ENCODE results near the gene SLC4A2.
A peak's percentile ranks its signal among the peaks of the same experiment; 100 is the strongest.

SLC4A2 gene

DNA sequence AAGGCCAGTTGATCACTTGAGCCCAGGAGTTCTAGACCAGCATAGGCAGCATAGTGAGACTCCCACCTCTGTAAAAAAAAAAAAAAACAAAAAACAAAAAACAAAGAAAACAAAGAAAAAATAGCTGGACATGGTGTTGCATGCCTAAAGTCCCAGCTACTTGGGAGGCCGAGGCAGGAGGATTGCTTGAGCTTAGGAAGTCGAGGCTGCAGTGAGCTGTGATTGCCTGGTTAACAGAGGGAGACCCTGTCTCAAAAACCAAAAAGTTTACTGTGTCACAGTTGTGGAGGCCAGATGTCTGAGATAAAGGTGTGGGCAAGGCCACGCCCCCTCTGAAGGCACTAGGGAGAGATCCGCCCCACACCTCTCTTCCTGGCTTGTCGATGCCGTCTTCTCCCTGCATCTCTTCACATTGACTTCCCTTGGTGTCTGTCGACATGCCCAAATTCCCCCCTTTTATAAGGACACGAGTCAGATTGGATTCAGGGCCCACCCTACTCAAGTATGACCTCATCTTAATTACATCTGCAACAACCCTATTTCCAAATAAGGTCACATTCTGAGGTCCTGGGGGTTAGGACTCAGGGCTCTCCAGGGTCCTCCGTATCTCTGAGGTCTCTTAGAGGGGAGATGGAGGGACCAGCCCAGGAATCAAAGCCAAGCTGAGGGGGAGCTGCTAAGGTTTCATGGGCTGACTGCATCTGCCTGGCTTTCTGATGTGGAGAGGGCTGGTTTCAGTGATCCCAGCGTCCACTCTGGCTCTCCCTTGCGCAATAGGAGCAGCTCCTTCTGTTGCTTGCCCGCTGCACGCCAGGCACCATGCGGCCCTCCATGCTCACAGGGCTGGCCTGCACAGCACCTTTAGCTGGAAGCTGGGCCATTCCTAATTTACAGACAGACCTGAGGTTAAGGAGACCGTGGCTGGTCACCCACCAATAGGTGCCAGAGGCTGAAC lies 50.0 kb downstream of the SLC4A2 start:
- no peak for DNase-seq (ENCODE audit: extremely low read depth in 1 of 2, low read depth in 1 of 2)

DNA sequence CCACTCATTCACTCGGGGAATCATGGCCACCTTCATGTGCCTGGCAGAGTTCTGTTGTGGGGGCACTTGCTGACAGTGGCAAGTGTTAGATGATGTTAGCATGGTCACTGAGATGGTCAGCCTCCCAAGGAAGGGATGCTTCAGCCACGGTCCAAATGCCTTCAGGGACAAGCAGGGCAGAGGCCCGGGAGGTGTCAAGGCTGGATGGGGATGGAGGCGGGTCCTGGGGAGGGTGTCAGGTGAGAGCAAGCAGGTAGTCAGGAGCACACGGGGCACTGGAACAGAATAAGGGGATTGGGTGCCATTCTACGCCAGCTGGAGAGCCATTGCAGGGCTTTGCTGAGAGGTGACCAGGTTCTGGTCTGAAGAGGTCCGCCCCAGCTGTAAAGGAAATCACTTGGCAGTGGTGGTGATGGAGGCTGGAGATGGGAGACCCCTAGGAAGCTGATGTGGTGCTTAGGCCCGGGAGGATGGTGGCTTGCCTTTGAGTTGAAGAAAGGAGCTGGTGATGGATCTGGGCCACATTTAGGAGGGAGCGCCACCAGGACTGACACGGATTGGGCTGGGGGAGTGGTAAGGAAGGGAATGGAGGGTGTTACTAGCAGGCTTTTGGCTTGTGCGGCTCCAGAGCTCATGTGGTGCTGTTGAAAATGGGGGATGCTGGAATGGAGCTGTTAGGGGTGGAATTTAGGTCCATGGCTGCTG lies 51.0 kb downstream of the SLC4A2 start:
- no peak for DNase-seq (ENCODE audit: extremely low read depth in 1 of 2, low read depth in 1 of 2)

DNA sequence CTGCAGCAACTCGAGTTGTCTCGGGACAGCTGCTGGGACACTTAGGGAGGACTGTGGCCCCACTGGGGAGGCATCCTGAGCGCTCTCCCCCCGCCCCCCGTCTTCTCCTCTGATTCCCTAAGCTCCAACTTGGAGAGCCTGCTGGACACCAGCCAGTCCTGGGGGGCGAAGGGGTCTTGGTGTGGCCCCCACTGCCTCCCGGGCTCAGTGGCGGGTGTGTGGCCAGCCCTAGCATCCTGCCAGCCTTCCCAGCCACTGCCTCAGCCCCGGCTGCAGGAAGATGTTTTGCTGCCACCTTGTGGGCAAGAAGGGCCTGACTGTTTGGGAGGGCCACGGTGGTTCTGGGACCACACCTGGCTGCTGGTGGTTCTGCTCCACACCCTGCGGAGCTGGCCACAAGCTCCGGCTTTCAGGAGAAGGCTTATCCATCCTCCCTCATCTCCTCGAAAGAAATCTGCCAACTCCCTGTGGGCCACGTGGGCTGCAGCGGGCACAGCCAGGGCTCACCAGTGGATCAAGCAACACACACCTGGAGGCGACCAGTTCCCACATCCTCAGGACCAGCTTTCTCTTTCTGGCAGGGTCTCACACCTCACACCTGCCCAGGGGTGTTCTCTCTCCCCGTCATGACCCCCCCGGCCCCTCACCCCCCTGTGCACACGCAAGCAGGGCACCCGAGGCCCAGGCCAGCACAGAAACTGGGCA lies 51.7 kb downstream of the SLC4A2 start:
- DNase-seq (ENCODE audit: extremely low read depth in 1 of 2, low read depth in 1 of 2), result peak; percentile 46 to 58

DNA sequence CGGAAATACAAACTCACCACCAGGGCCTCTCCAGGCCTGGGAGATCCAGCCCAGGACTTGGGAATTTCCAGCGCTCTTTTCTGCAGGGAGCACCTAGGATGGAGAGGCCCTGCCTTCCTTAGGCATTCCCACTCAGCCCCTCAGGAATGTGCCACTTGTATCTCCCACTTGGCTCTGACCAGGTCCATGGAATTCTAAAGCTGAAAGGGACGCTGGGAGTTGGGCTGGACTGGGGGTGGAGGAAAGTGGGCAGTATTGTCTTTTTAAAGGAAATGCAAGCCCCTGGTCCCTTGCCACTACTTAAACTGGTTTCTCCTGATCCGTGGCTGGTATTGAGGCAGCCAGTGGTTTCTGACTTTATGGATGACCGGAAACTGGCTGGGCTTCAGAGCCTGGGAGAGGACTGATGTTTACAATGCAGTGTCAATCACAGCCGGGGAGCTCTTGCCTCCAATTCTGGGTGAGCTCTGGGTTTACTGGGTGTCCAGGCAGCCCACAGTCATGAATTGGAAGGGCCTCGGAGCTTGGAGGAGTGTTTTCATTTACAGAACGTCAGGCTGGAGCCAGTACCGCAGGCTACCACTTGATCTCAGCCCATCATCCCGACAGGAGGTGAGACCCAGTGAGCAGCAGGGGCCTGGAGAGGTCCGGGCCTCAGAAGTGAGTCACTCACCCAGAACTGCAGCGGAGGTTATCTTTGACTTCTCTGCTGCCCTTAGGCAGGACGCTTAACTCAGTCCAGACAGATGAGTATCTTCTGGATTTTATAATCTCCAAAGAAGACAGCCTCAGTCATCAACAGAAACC lies 54.2 kb downstream of the SLC4A2 start:
- no peak for DNase-seq (ENCODE audit: extremely low read depth in 1 of 2, low read depth in 1 of 2)

DNA sequence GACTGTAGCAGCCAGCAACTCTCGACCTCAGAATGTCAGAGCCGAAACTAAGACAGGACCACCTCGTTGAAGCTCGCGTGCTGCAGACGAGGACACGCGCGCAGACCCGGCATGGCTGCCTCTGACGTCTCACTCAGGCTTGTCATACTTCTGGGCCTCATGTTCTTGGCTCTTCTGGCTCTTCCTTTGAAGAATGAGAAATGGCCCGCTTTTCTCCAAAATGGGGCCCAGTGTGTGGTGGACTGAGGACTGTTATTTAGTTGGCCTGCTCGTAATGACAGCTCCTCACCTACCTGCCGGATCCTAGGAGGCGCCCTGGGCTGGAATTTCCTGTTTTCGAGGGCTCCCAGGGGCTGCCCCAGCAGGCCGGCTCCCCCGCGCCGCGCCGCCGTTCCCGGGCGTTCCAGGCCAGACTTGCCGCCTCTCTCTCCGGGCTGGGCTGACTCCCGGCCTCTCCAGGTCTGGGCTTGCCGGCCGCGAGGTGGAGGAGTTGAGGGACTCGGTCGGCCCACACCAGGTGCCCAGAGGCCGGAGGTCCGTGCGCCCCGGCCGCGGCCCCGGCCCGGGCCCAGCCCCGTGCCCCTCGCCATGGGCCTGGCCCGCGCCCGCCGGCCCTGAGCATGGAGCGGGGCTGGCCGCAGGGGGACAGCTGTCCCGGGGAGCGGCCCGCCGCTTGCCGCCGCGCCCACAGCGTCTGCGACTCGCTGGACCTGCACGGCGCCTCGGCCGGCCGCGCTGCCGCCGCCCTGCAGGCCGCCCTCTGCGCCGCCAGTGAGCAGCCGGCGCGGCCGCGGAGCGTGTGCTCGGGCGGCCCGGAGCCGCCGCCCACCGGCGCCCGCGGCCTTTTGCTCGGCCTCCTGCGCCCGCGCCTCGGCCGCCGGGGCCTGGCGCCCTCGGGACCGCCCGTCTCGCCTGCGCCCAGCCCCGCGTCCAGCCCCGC lies 55.0 kb downstream of the SLC4A2 start:
- DNase-seq (ENCODE audit: extremely low read depth in 1 of 2, low read depth in 1 of 2), result no peak

DNA sequence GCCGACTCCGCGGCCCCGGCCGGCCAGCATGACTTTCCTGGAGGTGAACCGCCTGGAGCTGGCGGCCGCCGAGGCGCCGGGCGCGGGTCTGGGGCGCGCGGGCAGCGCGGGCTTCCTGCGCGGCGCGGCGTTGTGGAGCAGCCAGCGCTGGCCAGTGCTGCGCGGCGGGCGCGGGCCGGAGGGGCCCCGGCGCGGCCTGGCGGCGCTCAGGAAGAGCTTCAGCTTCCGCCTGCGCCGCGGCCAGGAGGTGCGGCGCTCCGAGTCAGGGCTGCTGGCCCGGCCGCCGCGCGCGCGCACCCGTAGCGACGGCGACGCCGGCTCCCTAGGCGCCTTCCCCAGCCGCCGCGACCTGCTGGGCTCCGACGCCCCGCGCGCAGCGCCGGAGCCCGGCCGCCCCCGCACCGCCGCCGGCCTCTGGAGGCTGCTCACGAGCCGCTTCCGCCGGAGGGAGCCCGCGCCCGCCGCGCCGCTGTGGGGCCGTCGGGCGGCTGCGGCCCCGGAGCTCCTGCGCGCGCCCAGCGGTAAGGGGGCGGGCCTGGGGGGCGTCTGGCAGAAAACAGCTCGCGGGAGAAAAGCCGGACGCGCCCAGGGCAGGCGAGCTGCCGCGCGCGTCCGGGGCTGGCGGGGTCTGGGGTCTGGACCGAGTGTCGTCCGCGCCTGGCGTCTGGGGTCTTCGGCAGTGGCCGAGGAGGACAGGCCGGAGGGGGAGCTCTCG lies 55.9 kb downstream of the SLC4A2 start:
- no peak for DNase-seq (ENCODE audit: extremely low read depth in 1 of 2, low read depth in 1 of 2)

DNA sequence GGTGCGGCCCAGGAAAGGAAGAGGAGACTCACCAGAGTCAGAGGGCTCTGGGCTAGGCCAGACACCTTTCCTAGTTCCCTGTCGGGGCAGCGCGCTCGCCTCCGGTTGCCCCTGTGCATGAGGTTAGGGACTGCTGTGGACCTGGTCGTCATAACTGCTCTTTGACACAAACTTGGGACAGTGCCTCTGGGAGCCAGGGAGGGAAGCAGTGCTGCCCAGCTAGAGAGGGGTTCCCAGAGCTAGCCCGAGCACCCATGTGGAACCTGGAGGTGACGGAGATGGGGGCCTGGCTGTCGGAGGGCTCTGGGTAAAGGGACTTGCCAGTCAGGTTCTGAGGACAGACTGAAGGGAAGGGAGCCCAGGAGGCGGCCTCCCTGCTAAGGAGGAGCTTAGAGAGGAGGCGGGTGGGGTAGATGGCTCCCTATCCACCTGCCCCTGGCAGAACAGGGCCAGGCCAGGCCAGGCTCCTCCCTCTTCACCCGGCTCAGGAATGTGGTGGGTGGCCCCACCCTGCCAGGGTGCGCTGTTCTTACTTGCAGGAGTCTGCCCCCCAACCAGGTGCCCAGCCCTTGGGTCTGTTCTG lies 56.5 kb downstream of the SLC4A2 start:
- DNase-seq (ENCODE audit: extremely low read depth in 1 of 2, low read depth in 1 of 2), result no peak

DNA sequence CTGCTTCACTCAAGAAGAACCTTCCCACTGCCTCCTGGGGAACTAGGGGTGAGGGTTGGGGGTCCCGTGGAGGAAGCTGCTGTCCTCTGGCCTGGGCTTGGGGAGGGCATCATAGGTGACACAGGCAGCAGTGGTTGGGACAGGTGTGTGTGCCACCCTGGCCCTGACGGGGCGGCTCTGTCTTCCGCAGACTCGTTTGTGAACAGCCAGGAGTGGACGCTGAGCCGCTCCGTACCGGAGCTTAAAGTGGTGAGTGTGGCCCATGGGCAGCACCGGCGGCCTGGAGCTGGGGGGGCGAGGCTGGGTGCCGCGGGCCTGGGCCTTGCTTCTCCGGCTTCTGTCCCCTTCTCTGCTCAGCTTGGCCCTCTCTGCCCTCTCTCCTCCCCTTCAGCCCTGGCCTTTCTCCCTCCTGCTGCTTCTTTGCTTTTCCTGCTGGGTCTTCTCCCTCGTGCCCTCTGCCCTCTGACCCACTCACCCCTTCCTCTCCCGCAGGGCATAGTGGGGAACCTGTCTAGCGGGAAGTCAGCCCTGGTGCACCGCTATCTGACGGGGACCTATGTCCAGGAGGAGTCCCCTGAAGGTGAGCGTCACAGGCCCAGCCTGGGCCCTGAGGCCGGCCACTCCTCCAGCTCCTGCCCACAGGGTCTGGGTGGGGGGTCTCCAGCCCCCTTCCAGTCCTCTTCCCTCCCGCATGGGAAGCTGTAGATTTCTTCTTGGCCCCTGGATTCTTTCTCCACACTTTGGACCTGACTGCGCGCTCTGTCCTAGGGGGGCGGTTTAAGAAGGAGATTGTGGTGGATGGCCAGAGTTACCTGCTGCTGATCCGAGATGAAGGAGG lies 57.4 kb downstream of the SLC4A2 start:
- no peak for DNase-seq (ENCODE audit: extremely low read depth in 1 of 2, low read depth in 1 of 2)

DNA sequence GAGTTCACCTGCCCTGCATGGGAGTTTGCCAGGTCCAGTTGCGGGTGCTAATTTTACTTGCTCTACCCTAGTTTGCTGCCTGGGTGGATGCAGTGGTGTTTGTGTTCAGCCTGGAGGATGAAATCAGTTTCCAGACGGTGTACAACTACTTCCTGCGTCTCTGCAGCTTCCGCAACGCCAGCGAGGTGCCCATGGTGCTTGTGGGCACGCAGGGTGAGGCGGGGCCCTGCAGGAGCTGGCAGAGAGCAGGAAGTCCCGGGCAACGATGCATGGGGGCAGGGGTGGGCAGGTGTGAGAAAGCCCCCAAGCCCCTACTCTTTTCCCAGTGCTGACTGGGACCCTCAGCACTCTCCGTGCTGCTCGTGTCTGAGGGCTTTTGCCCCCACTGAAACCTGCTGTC lies 58.2 kb downstream of the SLC4A2 start:
- peak in 1 of 2 donors; percentile 14 for DNase-seq (ENCODE audit: extremely low read depth in 1 of 2, low read depth in 1 of 2)

DNA sequence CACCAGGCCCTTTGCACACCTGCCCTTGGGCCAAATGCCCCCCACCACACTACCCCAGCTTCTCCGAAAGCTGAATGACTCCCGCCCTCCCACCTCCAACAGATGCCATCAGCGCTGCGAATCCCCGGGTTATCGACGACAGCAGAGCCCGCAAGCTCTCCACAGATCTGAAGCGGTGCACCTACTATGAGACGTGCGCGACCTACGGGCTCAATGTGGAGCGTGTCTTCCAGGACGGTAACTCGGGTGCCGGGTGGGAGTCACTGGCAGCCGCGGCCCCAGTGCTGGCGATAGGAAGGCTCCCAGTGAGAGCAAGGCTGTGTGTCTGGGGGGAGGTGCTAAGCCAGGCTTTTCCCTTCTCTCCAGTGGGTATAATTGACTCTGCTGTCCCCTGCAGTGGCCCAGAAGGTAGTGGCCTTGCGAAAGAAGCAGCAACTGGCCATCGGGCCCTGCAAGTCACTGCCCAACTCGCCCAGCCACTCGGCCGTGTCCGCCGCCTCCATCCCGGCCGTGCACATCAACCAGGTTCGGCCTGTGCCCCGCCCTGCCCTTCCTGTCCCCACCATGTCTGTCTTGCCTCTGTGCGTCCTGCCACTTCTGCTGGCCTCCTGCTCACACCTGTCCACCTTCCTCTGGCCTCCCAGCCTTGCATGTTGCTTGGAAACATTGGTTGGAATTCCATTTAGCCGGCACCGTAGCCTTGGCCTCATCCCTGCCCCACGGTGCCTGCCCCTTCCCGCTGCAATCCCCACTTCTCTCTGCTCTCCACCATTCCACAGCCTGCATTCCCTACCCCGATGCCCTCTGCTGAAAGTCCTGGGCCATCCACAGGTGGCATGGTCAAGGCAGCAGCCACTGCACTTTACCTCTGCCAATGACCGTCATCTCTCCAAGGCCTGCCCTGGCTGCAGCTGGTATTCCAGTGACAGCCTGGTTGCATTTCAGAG lies 59.0 kb downstream of the SLC4A2 start:
- no peak for DNase-seq (ENCODE audit: extremely low read depth in 1 of 2, low read depth in 1 of 2)

DNA sequence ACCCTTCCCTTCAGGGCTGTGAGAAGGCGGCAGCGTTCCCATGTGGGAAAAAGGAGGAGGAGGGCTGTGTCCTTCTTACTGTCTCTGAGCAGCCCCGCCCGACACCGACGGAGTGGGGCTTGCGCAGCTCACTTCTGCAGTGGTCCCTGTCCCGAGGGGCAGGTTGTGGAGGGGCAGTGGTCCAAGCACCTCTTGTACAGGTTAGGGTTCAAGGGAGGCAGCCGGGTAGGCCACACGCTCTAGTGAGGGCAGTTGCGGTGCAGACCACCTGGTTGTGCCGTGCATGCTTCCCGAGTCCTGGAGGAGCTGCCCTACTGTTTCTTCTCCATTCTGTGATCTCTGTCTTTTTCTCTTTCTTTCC lies 59.6 kb downstream of the SLC4A2 start:
- DNase-seq (ENCODE audit: extremely low read depth in 1 of 2, low read depth in 1 of 2), result no peak

DNA sequence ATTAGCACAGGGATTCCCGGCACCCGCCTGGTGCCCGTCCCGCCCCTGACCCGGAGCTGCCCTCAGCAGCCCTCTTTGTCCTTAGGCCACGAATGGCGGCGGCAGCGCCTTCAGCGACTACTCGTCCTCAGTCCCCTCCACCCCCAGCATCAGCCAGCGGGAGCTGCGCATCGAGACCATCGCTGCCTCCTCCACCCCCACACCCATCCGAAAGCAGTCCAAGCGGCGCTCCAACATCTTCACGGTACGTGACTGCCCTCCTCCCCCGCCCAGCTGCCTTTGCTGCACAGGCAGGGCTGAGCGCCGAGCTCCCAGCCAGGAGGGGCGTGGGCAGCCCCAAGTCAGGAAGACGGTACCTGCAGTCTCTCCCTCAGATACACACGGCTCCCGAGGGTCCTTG lies 60.5 kb downstream of the SLC4A2 start:
- DNase-seq (ENCODE audit: extremely low read depth in 1 of 2, low read depth in 1 of 2), result no peak

DNA sequence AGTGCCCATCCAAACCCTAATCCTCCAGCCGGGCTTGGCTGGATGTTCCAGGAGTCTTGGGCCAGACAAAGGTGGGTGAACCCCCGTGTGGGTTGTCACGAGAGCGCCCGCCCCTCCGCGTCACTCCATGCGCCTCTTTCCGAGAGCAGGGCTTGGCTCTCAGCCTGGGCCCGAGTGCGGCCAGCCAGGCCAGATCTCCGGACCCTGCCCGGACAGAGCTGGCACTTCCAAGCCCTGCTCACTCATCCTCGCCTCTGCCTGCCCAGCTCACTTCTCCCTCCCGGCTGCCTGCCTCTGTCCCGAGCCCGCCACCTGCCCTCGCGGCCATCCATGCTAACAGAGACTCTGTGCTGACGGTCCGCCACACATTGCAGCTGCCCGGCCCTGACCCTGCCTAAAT lies 61.5 kb downstream of the SLC4A2 start:
- no peak for DNase-seq (ENCODE audit: extremely low read depth in 1 of 2, low read depth in 1 of 2)

DNA sequence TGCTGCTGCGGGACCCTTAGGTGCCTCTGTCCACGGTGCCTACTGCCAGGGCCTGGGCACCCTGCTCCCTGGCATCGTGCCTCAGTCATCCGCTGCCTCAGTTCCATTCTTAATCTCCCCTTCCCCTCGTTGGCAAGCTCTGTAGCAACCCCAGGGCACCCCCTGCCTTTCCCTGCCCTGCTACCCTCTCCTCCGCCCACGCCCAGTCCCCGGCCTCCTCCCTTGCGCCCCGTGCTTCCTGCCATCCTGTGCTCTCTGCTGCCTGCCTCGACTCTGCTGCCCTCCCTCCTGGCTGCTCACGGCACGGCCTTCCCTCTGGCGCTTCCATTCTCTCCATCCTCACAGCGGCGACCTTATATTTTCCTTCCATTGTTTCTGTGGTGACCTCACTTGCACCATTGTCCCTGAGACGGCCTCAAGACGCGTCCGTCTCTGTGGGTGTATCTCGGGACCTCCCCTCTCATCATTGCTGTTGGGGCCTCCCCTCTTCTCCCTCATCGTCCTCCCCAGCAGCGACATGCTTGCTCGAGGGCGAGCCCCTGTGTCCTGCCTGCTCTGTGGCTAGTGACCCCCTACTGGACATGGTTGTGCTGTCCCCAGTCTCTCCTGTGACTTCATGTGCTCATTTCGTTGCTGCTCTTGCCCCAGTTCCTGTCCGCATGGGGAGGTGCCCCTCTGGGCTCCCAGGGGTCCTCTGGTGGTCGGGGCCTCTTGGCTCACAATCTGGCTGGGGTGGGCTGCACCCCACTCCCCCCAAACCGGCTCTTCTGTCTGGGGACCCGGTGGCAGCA lies 62.2 kb downstream of the SLC4A2 start:
- no peak for DNase-seq (ENCODE audit: extremely low read depth in 1 of 2, low read depth in 1 of 2)

DNA sequence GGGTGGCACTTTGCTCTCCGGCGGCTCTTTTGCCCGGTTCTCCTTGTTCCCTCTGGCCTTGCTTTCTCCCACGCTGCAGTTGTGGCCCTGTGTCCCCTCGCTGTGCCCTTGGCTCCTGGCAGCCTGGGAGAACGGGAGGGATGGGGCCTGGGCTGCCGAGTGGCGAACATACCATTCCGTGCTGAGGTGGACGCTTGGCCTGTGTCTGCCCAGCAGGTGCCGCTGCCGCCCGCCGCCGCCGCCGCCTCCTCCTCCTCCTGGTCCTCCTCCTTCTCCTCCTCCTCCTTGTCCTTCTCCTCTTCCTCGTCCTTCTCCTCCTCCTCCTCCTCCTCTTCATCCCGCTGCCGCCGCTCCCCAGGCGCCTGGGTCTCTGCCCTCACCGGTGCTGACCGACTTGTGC lies 62.9 kb downstream of the SLC4A2 start:
- no peak for DNase-seq (ENCODE audit: extremely low read depth in 1 of 2, low read depth in 1 of 2)

DNA sequence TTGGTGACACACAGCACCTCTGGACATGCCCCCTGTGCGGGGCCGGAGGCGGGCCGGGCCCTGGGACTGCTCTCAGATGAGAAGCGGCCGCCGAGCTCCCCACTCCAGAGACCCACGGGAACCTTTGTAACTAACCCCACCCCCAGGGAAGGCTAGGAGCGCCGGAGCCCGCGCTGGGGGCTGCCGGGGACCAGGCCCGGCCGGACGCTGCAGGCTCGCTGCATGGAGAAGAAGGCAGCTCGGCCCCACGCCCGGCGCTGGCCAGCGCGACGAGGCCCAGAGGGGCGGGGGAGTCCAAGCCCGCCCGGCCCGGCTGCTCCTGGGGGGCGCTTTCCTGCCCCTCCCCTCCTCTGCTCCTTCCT lies 63.4 kb downstream of the SLC4A2 start:
- no peak for DNase-seq (ENCODE audit: extremely low read depth in 1 of 2, low read depth in 1 of 2)

Data from activated CD8-positive, alpha-beta memory T cell treated with anti-CD3 and anti-CD28 coated beads for 1 hour (primary cell).